HG03558 (cell line): Measurements from ENCODE around the gene NCOA6.
"Not testable (repeated sequence)": the region's sequence is repeated elsewhere in the genome, so short reads cannot be mapped to it uniquely, and the experiment has no call there.

Experiments used
- ATAC-seq: cut with Tn5 transposase; IDR thresholded peaks from one replicate; pipeline ENCODE4 v1.9.1; 2021; ENCODE audit warnings: moderate number of reproducible peaks; ENCODE audit not compliant: unreplicated experiment; ENCODE audit errors: extremely low read depth

The NCOA6 gene

DNA sequence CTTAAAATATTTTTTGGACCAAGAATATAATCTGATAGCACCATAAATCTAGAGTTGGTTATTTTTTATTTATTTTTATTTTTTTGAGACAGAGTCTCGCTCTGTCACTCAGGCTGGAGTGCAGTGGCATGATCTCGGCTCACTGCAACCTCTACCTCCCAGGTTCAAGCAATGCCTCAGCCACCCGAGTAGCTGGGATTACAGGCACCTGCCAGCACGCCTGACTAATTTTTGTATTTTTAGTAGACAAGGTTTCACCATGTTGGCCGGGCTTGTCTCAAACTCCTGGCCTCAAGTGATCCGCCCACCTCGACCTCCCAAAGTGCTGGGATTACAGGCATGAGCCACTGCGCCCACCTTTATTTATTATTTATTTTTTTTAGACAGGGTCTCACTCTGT is 45.2 kb downstream of the NCOA6 start:
- ATAC-seq: not testable (repeated sequence)

DNA sequence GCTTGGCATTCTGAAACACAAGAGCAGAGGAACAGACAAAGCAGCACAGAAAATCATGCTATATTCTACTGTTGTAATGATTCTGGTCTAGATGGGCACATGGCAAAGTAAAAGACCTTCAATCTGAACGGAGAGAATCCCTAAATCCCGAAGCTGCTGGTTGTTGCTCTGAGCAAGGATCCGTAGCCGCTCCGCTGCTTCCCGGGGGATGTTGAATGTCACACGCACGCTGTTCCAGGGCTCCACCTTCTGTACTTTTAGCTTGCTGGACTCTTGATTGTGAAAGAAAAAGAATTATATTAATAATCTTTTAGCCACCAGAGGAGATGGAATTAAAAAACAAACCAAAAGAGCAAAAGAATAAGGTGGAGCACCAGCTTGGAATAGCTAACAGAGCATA is 49.3 kb downstream of the NCOA6 start:
- no peak for ATAC-seq

- no peak for ATAC-seq
These were observed 50.6 kb downstream of the NCOA6 start for GRCh38 chr20:34774886-34775285.

DNA sequence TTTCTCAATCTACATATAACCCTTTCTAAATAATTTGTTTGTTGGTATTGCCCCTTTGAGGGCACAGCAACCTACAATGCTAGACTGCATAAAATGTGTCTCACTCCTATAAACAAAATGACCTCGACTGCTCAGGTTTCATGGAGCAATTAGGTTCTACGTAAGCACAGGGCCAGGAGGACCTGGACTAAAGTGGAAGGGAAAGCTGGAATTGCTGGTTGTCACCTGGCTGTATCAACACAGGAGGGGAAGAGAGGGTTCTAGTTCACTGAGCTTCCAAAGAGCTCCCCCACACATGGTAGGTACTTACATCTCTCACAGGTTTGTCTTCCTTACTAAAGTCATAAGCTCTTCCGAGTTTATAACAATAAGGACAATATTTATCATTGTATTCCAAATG is 51.0 kb downstream of the NCOA6 start:
- ATAC-seq: no peak

GRCh38 chr20:34773726-34774125 is 51.7 kb downstream of the NCOA6 start:
- ATAC-seq: no peak

DNA sequence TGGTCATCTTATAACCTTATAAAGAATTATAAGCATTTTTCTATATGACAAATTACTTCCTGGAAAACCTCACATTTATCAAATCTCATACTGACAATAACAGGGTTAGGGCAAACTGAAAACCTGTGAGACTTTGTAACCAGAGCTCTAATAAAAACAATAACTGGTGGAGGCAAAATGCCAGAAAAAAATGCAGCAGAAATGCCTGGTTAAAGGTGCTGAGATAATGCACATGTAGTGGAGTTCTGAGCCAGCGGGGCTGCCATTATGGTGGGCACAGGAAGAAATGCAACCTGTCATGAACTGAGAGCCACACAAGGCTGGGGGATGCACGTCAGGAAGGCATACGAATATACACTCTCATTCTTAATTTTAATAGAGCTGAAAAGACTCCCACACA is 53.0 kb downstream of the NCOA6 start:
- no peak for ATAC-seq

DNA sequence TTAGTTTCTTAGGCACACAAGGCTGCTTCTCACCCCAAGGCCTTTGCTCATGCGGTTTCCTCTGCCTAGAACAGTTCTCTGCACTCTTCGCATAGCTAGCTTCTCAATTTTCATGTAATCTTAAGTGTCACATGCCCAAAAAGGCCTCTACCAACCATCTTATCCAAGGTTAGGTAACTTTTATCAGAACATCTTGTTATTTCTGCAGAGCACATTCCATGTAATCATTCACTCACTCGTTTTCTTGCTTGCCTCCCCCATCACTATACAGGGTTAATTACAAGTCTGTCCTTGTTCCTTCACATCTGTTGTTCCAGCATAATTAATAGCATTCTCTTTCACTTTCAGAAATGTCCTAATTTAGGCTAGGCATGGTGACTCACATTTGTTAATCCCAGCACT is 53.8 kb downstream of the NCOA6 start:
- ATAC-seq: no peak

GRCh38 chr20:34768096-34768495 is 57.4 kb downstream of the NCOA6 start:
- ATAC-seq: no peak

- ATAC-seq: no peak
These were observed 63.4 kb downstream of the NCOA6 start for GRCh38 chr20:34762031-34762555.

DNA sequence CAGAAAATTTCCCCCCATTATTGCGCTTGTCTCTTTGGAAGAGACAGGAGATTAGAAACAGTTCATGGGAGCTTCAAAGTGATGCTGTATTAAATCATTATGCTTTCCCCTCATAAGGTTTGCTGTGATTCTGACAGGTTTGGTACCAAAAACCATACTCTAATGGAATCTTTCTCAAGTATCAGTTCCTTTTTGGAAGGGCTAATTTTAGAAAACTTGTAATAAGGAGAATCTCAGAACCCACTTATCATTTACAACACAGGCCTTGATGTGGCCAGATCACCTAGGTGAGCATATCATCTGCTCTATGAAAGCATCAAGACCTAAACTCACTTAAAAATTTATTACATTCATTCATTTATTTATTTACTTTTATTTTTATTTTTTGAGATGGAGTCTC is 70.1 kb downstream of the NCOA6 start:
- no peak for ATAC-seq

GRCh38 chr20:34754611-34755010 is 70.8 kb downstream of the NCOA6 start:
- ATAC-seq: no peak

DNA sequence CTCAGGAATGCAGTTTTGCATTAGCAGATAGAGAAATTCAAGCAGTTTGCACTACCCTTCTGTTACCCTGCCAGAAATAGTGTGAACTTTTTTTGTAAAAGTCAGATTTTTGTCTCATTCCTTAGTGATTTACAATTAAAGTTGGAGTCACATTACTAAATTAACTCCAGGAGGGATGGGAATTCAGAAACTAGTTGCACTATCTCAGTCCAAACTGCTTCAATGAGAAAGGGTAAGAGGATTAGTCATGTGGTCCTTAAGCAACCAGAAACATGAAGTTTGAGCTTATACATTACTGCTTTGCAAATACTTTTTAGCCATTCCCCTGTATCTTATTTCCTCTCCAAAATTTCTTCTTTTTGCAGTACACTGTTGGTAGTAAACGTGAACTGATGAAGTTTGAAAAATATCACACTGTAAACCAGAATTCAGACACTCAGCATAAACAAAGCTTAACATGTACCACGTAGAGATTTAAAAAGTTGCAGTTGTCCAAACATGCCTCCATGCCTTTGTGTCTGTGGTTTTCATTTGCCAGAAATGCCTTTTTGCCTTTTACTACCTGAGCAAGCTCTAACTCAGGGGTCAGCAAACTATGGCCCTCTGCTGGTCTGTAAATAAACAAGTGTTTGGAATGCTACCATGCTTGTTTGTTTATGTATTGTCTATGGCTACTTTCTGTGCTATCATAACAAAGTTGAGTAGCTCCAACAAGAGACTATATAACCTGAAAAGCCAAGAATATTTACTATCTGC is 71.6 kb downstream of the NCOA6 start:
- no peak for ATAC-seq

DNA sequence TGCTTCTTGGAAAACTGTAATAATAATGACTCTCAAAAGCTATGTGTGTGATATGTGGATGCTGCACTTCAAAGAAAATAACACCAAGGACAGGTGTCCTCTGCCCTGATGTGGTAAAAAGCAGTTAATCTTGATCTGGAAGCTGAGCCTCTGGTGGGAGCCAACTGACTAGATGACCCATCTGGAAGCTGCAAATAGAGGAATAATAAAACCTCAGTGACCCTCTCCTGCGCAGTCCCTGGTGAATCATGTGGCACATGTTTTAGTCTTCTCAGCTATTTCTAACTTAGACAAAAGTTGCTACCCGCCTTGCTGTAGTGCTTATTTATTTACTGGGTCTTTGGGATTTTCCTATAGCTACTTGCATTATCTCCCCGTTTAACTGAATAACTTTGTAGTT is 74.0 kb downstream of the NCOA6 start:
- no peak for ATAC-seq

DNA sequence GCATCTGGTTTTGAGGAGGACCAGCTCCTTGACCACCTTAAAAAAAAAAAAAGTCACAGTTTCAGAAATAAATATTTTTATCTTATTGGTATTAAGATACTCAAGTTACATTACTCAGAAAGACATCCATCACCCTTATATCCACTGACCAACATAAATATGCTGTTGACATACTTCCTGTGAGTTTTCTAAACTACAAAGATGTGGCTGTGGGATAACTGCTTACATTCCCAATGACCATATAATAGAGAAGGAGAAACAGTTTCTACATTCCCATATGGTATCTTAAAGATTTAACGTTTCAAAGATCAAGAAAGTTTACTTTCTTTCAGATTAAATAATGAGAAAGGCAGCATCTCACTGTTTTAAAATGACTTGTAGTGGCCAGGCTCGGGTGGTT is 75.0 kb downstream of the NCOA6 start:
- ATAC-seq: no peak

- no peak for ATAC-seq
These were observed 76.7 kb downstream of the NCOA6 start for GRCh38 chr20:34748709-34749108.

GRCh38 chr20:34747479-34747878 is 78.0 kb downstream of the NCOA6 start:
- ATAC-seq: no peak

DNA sequence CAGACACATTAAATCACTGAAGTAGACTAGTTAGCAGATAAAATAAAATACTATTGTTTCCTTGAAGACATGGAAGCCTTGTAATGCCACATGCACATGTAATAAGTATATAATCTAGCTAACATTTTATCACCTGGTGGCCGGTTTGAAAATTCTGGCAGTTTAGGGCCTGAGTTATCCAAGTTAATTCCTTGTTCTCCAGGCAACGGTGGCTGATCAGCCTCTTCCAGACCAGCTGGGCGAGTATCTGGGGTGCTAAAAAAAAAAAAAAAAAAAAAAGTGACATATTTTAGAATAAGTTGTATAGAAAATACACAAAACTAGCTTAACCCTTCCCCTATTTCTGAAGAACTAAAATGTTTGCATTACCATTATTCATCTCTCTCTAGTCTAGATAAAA is 78.8 kb downstream of the NCOA6 start:
- no peak for ATAC-seq

DNA sequence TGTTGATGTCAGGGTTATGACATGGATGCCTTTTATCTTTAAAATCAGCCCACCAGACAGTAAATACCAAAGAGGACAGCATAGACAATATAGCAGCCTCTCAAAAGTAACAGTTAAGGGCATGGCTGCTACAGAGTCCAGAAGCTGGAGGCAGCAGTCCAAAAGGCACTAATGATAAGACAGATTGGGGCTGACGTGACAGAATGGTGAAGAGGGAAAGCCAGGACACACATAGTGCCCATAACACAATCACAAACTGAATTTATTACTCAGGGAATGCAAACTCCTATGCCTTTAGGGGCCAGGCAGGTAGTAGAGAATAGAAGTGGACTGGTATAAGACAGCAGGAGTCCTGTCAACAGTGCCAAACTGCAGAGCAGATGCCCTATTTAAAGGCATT is 80.6 kb downstream of the NCOA6 start:
- no peak for ATAC-seq

GRCh38 chr20:34744340-34744739 is 81.1 kb downstream of the NCOA6 start:
- ATAC-seq: no peak

GRCh38 chr20:34743039-34743438 is 82.4 kb downstream of the NCOA6 start:
- ATAC-seq: no peak

DNA sequence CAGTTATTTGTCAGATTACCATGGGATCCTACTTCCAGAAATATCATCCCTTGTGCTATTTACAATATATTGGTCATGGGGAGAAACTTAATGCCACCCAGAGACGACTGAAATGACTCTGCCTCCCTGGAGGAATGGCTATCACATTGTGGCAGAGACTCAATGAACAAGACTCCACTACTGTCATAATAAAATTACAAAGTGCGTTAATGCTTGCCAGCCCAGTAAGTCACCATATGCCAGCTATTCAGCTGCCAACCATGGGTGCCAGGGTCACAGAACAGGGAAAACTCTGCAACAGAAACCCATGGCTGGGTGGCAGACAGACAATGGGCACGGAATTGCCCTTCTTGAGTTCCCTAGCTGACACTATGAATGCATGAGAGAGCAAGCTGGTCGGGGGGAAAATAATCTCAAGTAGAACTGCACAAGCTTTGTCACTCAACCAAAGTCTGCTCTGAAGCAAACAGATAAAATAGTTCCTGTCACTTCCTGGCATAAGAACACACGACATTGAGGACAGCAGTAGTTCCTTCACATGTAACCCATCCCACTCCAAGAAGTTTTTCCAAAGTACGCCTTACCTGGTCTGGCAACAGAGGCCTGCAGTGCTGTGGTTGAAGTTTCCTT is 89.2 kb downstream of the NCOA6 start:
- ATAC-seq: no peak

DNA sequence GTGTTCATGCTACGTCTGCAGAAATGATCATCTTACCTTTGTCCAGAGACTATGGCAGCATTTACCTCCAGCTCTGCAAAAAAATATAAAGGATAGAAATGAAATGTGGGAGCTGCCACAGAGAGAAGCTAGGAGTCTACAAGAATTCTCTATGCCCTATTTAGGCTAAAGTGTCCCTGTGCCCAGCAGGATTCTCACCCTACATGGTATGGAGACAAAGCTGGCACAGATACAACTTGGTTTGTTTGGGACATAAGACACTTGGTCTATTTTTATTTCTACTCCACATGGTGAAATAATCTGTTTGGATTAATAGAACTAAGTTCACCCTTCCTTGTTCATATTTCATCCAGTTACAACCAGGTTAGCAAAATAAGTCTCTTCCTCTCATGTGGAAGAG is 92.9 kb downstream of the NCOA6 start:
- no peak for ATAC-seq
